NCI-H526 treated with DMSO at 0.1 percent for 48 hours (cell line): ENCODE results near the gene ZNF883.

Source experiments
- DNase-seq: peaks from one replicate; lab custom pipeline; 2025; lab: John Stamatoyannopoulos, UW

Gene ZNF883

DNA sequence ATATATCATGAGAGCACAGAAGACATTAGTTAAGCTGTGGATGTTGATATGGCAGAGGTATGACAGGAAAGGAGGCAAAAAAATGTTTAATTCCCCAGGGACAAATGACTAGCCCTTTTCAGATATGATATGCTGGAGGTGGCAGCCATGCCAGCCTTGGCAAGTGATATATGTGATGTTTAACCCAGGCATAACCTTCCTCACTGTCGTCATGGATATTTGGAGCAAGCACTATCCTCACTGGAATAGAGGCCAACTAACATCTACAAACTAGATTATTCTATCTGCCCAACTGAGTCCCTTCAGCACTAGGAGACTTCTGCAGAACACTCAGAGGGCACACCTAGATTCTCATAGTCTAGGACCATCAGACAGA is 94.0 kb downstream of the ZNF883 start:
- no peak for DNase-seq

- DNase-seq = no peak
Observed at GRCh38 chr9:112917047-112917986, 94.7 kb downstream of the ZNF883 start.

- no peak for DNase-seq
Observed at GRCh38 chr9:112914524-112914923, 97.5 kb downstream of the ZNF883 start.

GRCh38 chr9:112913326-112913725 is 98.7 kb downstream of the ZNF883 start:
- no peak for DNase-seq

DNA sequence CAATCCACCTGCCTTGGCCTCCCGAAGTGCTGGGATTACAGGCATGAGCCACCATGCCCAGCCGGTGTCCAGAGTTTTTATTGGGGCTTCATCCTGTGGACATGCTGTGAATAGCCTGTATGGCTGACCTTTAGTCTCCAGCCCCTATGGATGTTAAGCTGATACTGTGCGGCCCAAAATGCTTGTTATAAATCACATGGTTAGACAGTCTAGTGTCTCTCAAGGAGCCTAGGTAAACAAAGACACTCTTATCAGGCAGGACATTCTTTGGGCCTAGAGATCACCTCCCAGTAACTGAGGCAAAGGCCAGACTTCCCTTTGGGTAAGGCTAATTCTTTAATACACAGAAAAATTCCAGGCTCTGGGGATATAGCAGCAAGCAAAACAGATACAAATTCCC is 99.4 kb downstream of the ZNF883 start:
- DNase-seq = no peak

GRCh38 chr9:112911736-112912135 is 100.3 kb downstream of the ZNF883 start:
- no peak for DNase-seq
